Nephron (organoid): ENCODE results near the gene CHD1.

ENCODE experiments used
- H3K27ac Mint-ChIP-seq, 3 experiments: 2 replicates each; pipeline ENCODE4 v1.8.0; 2020; ENCODE audit warnings: mixed read lengths in 3 of 3, mild to moderate bottlenecking in 2 of 3, moderate library complexity in 1 of 3
- H3K27me3 Mint-ChIP-seq: 2 replicates; pipeline ENCODE4 v1.8.0; 2021; ENCODE audit warnings: low read depth, mild to moderate bottlenecking, moderate library complexity, mixed read lengths
- H3K36me3 Mint-ChIP-seq: 2 replicates; pipeline ENCODE4 v1.8.0; 2020; ENCODE audit warnings: low read depth, mixed read lengths
- H3K4me1 Mint-ChIP-seq: 2 replicates; pipeline ENCODE4 v1.8.0; 2020; ENCODE audit warnings: mixed read lengths
- H3K4me3 Mint-ChIP-seq, 3 experiments: 2 replicates each; pipeline ENCODE4 v1.8.0; 2020; ENCODE audit warnings: mild to moderate bottlenecking in 3 of 3, mixed read lengths in 3 of 3, moderate library complexity in 2 of 3
- H3K9me3 Mint-ChIP-seq: 2 replicates; pipeline ENCODE4 v1.8.0; 2020; ENCODE audit warnings: mixed read lengths
- TF ChIP-seq, protein P1 (sequence below), 3 experiments: fragments of 200-600 bp; sonication (generic); IDR thresholded peaks; one replicate each; pipeline ENCODE4 v1.5.0; 2021; ENCODE audit warnings: antibody characterized with exemption in 3 of 3; ENCODE audit not compliant: unreplicated experiment in 3 of 3

Gene CHD1

DNA sequence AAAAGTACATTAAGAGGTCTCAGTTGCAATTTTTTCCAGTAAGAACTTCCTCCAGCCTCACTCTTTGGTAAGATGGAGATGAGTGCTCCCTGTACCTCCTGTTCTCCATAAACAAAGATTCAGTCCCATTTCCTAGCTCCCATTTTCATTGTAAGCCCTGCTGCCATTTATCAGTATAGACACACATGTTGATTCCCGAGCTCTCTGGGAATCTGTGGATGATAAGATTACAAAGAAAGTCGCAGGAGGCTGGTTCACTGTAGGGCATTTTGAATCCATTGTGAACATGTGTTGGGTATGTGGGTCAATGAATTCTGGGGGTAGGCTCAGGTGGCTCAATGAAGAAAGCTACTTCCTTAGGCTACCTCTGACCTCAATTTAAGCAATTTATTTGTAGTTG is 118.6 kb downstream of the CHD1 start:
- Mint-ChIP-seq H3K27ac (no peak overlapping the region), H3K36me3 (peaks cover 21% of the 10 kb centered on the region), H3K4me3 (no peak overlapping the region), H3K9me3 (peaks cover 34% of the 10 kb centered on the region), H3K27me3 (no peaks in the 10 kb centered on the region), H3K4me1 (no peaks in the 10 kb centered on the region)
- TF ChIP-seq, protein P1, sequence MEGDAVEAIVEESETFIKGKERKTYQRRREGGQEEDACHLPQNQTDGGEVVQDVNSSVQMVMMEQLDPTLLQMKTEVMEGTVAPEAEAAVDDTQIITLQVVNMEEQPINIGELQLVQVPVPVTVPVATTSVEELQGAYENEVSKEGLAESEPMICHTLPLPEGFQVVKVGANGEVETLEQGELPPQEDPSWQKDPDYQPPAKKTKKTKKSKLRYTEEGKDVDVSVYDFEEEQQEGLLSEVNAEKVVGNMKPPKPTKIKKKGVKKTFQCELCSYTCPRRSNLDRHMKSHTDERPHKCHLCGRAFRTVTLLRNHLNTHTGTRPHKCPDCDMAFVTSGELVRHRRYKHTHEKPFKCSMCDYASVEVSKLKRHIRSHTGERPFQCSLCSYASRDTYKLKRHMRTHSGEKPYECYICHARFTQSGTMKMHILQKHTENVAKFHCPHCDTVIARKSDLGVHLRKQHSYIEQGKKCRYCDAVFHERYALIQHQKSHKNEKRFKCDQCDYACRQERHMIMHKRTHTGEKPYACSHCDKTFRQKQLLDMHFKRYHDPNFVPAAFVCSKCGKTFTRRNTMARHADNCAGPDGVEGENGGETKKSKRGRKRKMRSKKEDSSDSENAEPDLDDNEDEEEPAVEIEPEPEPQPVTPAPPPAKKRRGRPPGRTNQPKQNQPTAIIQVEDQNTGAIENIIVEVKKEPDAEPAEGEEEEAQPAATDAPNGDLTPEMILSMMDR (IDR thresholded peaks at IDR 0.05; ENCODE audit: unreplicated experiment in 3 of 3) = no peak

DNA sequence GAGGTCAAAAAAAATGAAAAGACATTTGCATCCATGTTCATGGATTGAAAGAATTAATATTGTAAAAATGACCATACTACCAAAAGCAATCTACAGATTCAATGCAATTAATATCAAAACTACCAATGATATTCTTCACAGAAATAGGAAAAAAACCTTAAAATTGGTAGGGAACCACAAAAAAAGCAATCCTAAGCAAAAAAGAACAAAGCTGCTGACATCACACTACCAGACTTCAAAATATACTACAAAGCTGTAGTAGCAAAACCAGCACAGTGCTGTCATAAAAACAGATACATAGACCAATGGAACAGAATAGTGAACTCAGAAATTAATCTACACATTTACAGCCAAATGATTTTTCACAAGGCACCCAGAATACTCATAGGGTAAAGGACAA is 121.0 kb downstream of the CHD1 start:
- no peaks in the 10 kb centered on the region for H3K4me1 Mint-ChIP-seq
- H3K9me3 Mint-ChIP-seq = peaks cover 37% of the 10 kb centered on the region
- H3K27ac Mint-ChIP-seq = no peak overlapping the region
- peaks cover 23% of the 10 kb centered on the region for H3K36me3 Mint-ChIP-seq
- H3K4me3 Mint-ChIP-seq = no peak overlapping the region
- TF ChIP-seq, protein P1 (IDR thresholded peaks at IDR 0.05; ENCODE audit: unreplicated experiment in 3 of 3) = no peak
- H3K27me3 Mint-ChIP-seq = no peaks in the 10 kb centered on the region

DNA sequence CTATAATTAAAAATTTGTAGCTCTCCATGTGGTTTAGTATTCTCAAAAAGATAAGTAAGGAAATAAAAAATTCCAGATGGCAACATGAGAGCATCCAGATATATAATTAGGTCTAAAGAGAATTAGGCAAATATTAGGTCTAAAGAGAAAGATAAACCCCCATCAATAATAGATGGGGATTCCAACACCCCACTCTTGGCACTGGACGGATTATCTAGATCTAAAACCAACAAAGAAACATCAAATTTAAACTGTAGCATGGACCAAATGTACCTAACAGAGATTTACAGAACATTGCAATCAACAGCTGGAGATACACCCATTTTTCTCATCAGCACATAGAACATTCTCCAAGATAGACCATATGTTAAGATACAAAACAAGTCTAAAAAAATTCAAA is 123.7 kb downstream of the CHD1 start:
- no peak overlapping the region for H3K27ac Mint-ChIP-seq
- no peaks in the 10 kb centered on the region for H3K27me3 Mint-ChIP-seq
- TF ChIP-seq, protein P1 (IDR thresholded peaks at IDR 0.05; ENCODE audit: unreplicated experiment in 3 of 3) = no peak
- H3K4me1 Mint-ChIP-seq = no peaks in the 10 kb centered on the region
- peaks cover 23% of the 10 kb centered on the region for H3K36me3 Mint-ChIP-seq
- H3K4me3 Mint-ChIP-seq = no peak overlapping the region
- H3K9me3 Mint-ChIP-seq = peaks cover 37% of the 10 kb centered on the region

DNA sequence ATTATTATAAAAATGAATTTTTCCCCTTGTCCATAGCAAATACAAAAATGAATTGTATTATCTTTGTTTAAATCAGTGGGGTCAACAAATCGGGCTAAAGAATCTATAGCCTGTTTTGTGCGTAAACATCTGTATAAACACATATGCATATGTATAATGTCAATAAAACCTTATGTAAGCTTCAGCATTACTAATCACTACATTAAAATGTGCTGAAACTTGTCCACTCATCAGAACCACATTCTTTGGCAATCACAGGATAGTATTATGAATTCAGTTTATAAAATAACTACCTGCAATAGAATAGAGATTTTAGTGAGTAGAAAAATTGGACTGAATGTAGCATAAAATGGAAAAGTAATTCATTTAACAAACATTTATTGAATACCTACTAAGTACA is 124.7 kb downstream of the CHD1 start:
- peaks cover 37% of the 10 kb centered on the region for H3K9me3 Mint-ChIP-seq
- H3K27me3 Mint-ChIP-seq = peaks cover under 1% of the 10 kb centered on the region
- no peak overlapping the region for H3K4me3 Mint-ChIP-seq
- H3K36me3 Mint-ChIP-seq = peaks cover 23% of the 10 kb centered on the region
- no peaks in the 10 kb centered on the region for H3K4me1 Mint-ChIP-seq
- TF ChIP-seq, protein P1 (IDR thresholded peaks at IDR 0.05; ENCODE audit: unreplicated experiment in 3 of 3) = no peak
- H3K27ac Mint-ChIP-seq = no peak overlapping the region
